Right cardiac atrium (tissue), 5 donors: ENCODE data around the gene CDC14B. TPM values are rescaled to one million over a fixed set of nuclear protein-coding genes. Genes with fewer than 3 reads are reported as not detected.
"Not testable (repeated sequence)": the region's sequence is repeated elsewhere in the genome, so short reads cannot be mapped to it uniquely, and the experiment has no call there.

Source experiments
- ATAC-seq, 2 donors: fragments of 200-7000 bp; cut with Tn5 transposase; one replicate each; pipeline versions ENCODE4 v1.8.0 to v1.9.1; 2020; ENCODE audit warnings: moderate library complexity in 2 of 2, mild to moderate bottlenecking in 1 of 2
- DNase-seq, 3 donors: peaks; one replicate each; pipeline ENCODE4 v3.0.0-alpha.2; 2020
- H3K27ac ChIP-seq: one replicate; pipeline ENCODE4 v1.5.1; 2013; ENCODE audit warnings: mild to moderate bottlenecking, low read length, control low read depth, moderate library complexity
- H3K27me3 ChIP-seq: one replicate; pipeline ENCODE4 v1.6.1; 2013; ENCODE audit not compliant: control insufficient read depth, insufficient read depth
- H3K4me1 ChIP-seq: one replicate; pipeline ENCODE4 v1.6.1; 2013; ENCODE audit warnings: low read length; ENCODE audit not compliant: control insufficient read depth, insufficient read depth
- H3K4me3 ChIP-seq: one replicate; pipeline ENCODE4 v1.5.1; 2013; ENCODE audit warnings: low read length, control low read depth
- H3K9me3 ChIP-seq: one replicate; pipeline ENCODE4 v1.6.1; 2013; ENCODE audit warnings: low read length; ENCODE audit not compliant: control insufficient read depth
- WGBS: extraction: QIAGEN DNeasy Blood & Tissue Kit; methylation state at CpG from one replicate; pipeline ENCODE4 v1.1.7; 2013; 5-methylcytosine and 5-hydroxymethylcytosine counted together
- intact Hi-C, 4 donors: fragments of 100-400 bp; cut with DNase I; formaldehyde crosslinking; loops; one replicate each; pipeline versions ENCODE4 v1.11.0 to v1.14.0; 2022 to 2023
- long read RNA-seq, 4 donors: library from polyadenylated mRNA; unstranded; transcript quantifications; one replicate each; pipeline ENCODE4 v2.0.0, GENCODE V29; 2020 to 2021
- polyA plus RNA-seq: library from polyadenylated mRNA; stranded (reverse); fragments of 200-250 nt; gene quantifications from one replicate; pipeline ENCODE4 v1.2.3, GENCODE V29; 2013
- total RNA-seq, 4 donors: library from RNA; stranded (reverse); fragmentation: NEBNext Ultra II Directional; extraction: Animal tissue kit (Norgen Biotek cat#: 25700); gene quantifications; one replicate each; pipeline ENCODE4 v1.2.1, GENCODE V29; 2021
- donor health status: healthy with polysubstance abuse.
- donor health status: DM: no; HTN: yes; CAD: no.
- donor health status: DM: no; HTN: no; CAD: no.
- donor health status: DM: no; HTN: yes; CAD: no; lungs with severe emphysema.
- donor health status: DM: yes; HTN: yes; CAD: no.

Gene CDC14B
- 10 to 100 TPM; 14.4 to 15.7 (median 15.4) TPM for total RNA-seq
- polyA plus RNA-seq: 5.9 TPM
- long read RNA-seq, donor 1, full-length matches to known transcripts: 14 of 24 reads
- long read RNA-seq, donor 1, partial matches to known transcripts: 0 of 24 reads
- long read RNA-seq, donor 1, other reads (novel, unspliced or antisense): 10 of 24 reads
- long read RNA-seq, donor 2, full-length matches to known transcripts: 5 of 7 reads
- long read RNA-seq, donor 2, partial matches to known transcripts: 0 of 7 reads
- long read RNA-seq, donor 2, other reads (novel, unspliced or antisense): 2 of 7 reads
- long read RNA-seq, donor 3, partial matches to known transcripts: 1 of 26 reads
- long read RNA-seq, donor 3, other reads (novel, unspliced or antisense): 23 of 26 reads
- long read RNA-seq, donor 4, full-length matches to known transcripts: 3 of 8 reads
- long read RNA-seq, donor 4, partial matches to known transcripts: 0 of 8 reads
- long read RNA-seq, donor 4, other reads (novel, unspliced or antisense): 5 of 8 reads

GRCh38 chr9:96619491-96620180 lies at the start of gene CDC14B:
CDC14B (minus strand) TSS chr9:96619843; CDS start chr9:96619378, 465 bp downstream.
- ATAC-seq: peak; percentile 83 to 85
- intact Hi-C loops: no loop called here
- peak within 1 kb of the TSS; percentile 68 for H3K27ac ChIP-seq
- WGBS: 1% methylated on average over 66 of the region's 66 CpGs
- no peaks in the 10 kb centered on the region for H3K27me3 ChIP-seq
- DNase-seq: peak; percentile 92 to 96 (median 94)
- peak within 1 kb of the TSS; percentile 94 for H3K4me3 ChIP-seq
- no peaks in the 10 kb centered on the region for H3K9me3 ChIP-seq
- no peaks in the 10 kb centered on the region for H3K4me1 ChIP-seq

GRCh38 chr9:96668868-96669534 lies 49.4 kb upstream of the CDC14B start:
- 89% methylated on average over 20 of the region's 20 CpGs for WGBS
- Histone ChIP-seq H3K27ac (no peak overlapping the region), H3K27me3 (no peaks in the 10 kb centered on the region), H3K4me1 (no peaks in the 10 kb centered on the region), H3K4me3 (no peak overlapping the region), H3K9me3 (no peaks in the 10 kb centered on the region)
- ATAC-seq: no peak
- DNase-seq: no peak
- intact Hi-C loops: loop anchor here (5.0 to 10.0 kb wide), 4 partner anchors 224 to 434 kb away; no protein-coding TSS in a partner anchor

- Histone ChIP-seq H3K4me3 (no peak overlapping the region), H3K27me3 (no peaks in the 10 kb centered on the region), H3K9me3 (no peaks in the 10 kb centered on the region), H3K4me1 (no peaks in the 10 kb centered on the region), H3K27ac (no peak overlapping the region)
- ATAC-seq (no peak), DNase-seq (no peak)
- intact Hi-C loops: loop anchor here (5.0 to 10.0 kb wide), 4 partner anchors 223 to 433 kb away; no protein-coding TSS in a partner anchor
- 86% methylated on average over 2 of the region's 2 CpGs for WGBS
Observed at GRCh38 chr9:96667363-96667728, 47.7 kb upstream of the CDC14B start.

GRCh38 chr9:96666653-96667362 lies 47.2 kb upstream of the CDC14B start:
- H3K4me1 ChIP-seq, H3K27me3 ChIP-seq, DNase-seq, H3K9me3 ChIP-seq, H3K27ac ChIP-seq, H3K4me3 ChIP-seq: not testable (repeated sequence)
- intact Hi-C loops: loop anchor here (5.0 to 10.0 kb wide), 4 partner anchors 222 to 432 kb away; no protein-coding TSS in a partner anchor
- peak; percentile 67 to 79 for ATAC-seq
- WGBS: 73% methylated on average over 15 of the region's 15 CpGs

- Histone ChIP-seq H3K4me3 (no peak overlapping the region), H3K27ac (no peak overlapping the region), H3K9me3 (no peaks in the 10 kb centered on the region), H3K27me3 (no peaks in the 10 kb centered on the region), H3K4me1 (no peaks in the 10 kb centered on the region)
- ATAC-seq (no peak), DNase-seq (no peak)
- intact Hi-C loops: loop anchor here (5.0 to 10.0 kb wide), 4 partner anchors 221 to 431 kb away; no protein-coding TSS in a partner anchor
- 83% methylated on average over 6 of the region's 6 CpGs for WGBS
Observed at GRCh38 chr9:96665789-96666188, 46.1 kb upstream of the CDC14B start.

GRCh38 chr9:96663506-96664120 lies 44.0 kb upstream of the CDC14B start:
- intact Hi-C loops: loop anchor here (10.0 kb wide), 3 partner anchors 219 to 429 kb away; no protein-coding TSS in a partner anchor
- Histone ChIP-seq H3K27me3 (no peaks in the 10 kb centered on the region), H3K27ac (no peak overlapping the region), H3K4me1 (no peaks in the 10 kb centered on the region), H3K9me3 (no peaks in the 10 kb centered on the region), H3K4me3 (no peak overlapping the region)
- DNase-seq: no peak
- no peak for ATAC-seq
- WGBS: 93% methylated on average over 20 of the region's 20 CpGs

- intact Hi-C loops: loop anchor here (10.0 kb wide), 3 partner anchors 217 to 427 kb away; no protein-coding TSS in a partner anchor
- H3K4me3 ChIP-seq: no peak overlapping the region
- WGBS: 67% methylated on average over 4 of the region's 4 CpGs
- H3K4me1 ChIP-seq: peaks cover 5% of the 10 kb centered on the region
- DNase-seq (no peak), ATAC-seq (no peak)
- no peaks in the 10 kb centered on the region for H3K27me3 ChIP-seq
- H3K9me3 ChIP-seq: no peaks in the 10 kb centered on the region
- H3K27ac ChIP-seq: no peak overlapping the region
Observed at GRCh38 chr9:96661711-96662110, 42.1 kb upstream of the CDC14B start.

GRCh38 chr9:96660692-96661248 lies 41.1 kb upstream of the CDC14B start:
- no peaks in the 10 kb centered on the region for H3K9me3 ChIP-seq
- intact Hi-C loops: loop anchor here (10.0 kb wide), 3 partner anchors 216 to 426 kb away; no protein-coding TSS in a partner anchor
- peaks cover 7% of the 10 kb centered on the region for H3K4me1 ChIP-seq
- no peak overlapping the region for H3K4me3 ChIP-seq
- no peaks in the 10 kb centered on the region for H3K27me3 ChIP-seq
- no peak for ATAC-seq
- DNase-seq: no peak
- 94% methylated on average over 7 of the region's 7 CpGs for WGBS
- no peak overlapping the region for H3K27ac ChIP-seq

- Histone ChIP-seq H3K27me3 (no peaks in the 10 kb centered on the region), H3K9me3 (no peaks in the 10 kb centered on the region), H3K4me1 (peaks cover 8% of the 10 kb centered on the region), H3K27ac (peak within 1 kb of the TSS; percentile 99), H3K4me3 (peak within 1 kb of the TSS; percentile 93)
- ATAC-seq (peak; percentile 89 to 90), DNase-seq (peak; percentile 90 to 95 (median 95))
- intact Hi-C loops: no loop called here
- WGBS: 4% methylated on average over 57 of the region's 57 CpGs
Observed at GRCh38 chr9:96655198-96655851, 35.7 kb upstream of the CDC14B start, which contains the start of gene PRXL2C. PRXL2C (minus strand) TSS chr9:96655317; CDS start chr9:96655281, 36 bp downstream.
